ENCODE data around the gene CPLANE2.

Gene CPLANE2

DNA sequence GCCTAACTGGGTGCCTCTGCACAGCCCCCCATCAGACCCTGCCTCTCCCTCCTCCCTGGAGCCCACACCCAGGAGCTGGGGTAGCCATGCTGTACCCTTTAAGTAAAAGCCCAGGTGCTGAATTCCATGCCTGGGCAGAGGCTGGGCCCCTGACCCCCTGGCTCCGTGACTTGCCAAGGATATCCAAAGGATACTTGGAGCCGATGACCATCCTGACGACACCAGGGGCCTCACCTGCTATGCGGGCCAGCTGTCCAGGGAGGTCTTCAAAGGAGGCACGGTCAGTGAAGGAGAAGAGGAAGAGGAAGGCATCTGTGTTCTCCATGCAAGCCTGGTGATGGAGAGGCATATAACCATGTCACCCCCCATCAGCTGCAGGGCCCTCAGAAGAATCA is 4.7 kb downstream of the CPLANE2 start:
- TF ChIP-seq, protein P1, sequence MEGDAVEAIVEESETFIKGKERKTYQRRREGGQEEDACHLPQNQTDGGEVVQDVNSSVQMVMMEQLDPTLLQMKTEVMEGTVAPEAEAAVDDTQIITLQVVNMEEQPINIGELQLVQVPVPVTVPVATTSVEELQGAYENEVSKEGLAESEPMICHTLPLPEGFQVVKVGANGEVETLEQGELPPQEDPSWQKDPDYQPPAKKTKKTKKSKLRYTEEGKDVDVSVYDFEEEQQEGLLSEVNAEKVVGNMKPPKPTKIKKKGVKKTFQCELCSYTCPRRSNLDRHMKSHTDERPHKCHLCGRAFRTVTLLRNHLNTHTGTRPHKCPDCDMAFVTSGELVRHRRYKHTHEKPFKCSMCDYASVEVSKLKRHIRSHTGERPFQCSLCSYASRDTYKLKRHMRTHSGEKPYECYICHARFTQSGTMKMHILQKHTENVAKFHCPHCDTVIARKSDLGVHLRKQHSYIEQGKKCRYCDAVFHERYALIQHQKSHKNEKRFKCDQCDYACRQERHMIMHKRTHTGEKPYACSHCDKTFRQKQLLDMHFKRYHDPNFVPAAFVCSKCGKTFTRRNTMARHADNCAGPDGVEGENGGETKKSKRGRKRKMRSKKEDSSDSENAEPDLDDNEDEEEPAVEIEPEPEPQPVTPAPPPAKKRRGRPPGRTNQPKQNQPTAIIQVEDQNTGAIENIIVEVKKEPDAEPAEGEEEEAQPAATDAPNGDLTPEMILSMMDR (IDR thresholded peaks at IDR 0.05; ENCODE audit: control extremely low read depth, extremely low read depth, low read depth, missing control alignments) = no peak
- CTCF ChIA-PET = interaction anchor here (1.2 kb wide), 1 partner anchor 12 kb away, joined by 7 read pairs; no protein-coding TSS in a partner anchor
- POLR2A ChIA-PET = no interaction called here
- DNase-seq (ENCODE audit: extremely low spot score) = no peak

DNA sequence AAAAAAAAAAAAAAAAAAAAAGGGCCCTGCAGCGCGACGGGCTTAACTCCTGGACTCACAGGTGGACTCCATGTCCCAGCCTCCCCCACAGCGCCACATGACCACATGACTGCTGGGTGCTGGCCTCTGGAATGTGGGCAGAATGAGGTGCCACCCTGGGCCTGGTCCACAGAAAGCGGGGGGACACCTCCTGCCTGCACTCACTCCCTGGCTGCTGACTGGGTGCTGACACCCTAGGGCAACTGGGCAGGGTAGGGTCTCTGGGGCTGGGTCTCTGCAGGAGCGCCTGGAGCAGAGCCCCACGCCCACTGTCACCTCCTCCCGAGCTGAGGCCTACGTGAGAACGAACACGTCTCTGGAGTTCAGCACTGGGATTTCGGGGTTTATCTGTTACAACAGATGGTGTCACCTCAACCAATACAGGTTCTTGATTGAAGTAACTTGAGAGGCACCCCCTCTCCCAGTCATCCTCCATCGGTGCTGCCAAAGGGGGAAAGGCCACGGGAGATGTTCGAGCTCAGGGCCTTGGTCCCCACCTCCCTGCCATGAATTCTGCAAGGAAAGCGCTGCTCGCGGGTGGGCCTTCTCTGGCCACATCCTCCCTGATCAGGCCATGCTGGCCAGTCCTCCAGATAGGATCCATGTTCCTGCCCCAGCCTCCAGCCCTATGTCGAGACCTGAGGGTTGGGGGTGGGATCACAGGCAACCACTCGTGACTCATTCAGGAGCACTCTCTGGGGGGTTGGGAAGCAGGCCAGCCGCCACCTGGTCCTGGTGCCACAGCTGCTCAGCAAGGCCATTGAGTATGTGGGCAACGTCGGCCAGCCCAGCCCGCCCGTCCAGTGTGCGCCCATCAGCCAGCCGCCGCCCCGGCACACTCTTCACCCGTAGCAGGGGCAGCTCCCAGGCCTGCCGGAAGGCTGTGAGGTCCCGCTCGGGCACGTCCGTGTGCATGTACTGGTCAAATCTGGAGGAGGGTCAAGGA is 5.4 kb downstream of the CPLANE2 start:
- CTCF ChIA-PET = interaction anchor here (1.0 to 2.3 kb wide), 2 partner anchors 12 to 15 kb away, joined by 3 to 6 read pairs; no protein-coding TSS in a partner anchor

DNA sequence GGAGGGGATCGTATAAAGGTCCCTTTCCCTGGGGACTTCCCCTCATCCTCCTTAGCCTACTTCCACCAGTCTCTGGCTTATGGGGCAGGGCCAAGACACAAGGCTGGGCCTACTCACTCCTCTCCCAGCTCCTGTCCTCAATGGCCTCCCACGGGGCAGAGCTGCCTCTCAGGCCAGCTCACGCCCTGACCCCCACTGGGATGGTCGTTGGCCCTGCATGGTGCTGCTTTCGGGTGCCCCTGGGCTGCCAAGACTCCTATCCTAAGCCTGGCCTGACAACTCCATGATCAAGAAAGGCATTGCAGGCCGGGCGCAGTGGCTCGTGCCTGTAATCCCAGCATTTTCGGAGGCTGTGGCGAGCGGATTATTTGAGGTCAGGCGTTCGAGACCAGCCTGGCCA is 6.2 kb downstream of the CPLANE2 start:
- TF ChIP-seq, protein P1 (IDR thresholded peaks at IDR 0.05; ENCODE audit: control extremely low read depth, extremely low read depth, low read depth, missing control alignments) = no peak
- CTCF ChIA-PET = interaction anchor here (1.0 to 2.3 kb wide), 2 partner anchors 13 to 14 kb away, joined by 3 to 6 read pairs; no protein-coding TSS in a partner anchor
- POLR2A ChIA-PET = no interaction called here
- no peak for DNase-seq (ENCODE audit: extremely low spot score)

More for the DNA sequence above, 5.4 kb downstream of the CPLANE2 start:
- POLR2A ChIA-PET = no interaction called here
- DNase-seq (ENCODE audit: extremely low spot score) = no peak
- TF ChIP-seq, protein P1 (IDR thresholded peaks at IDR 0.05; ENCODE audit: control extremely low read depth, extremely low read depth, low read depth, missing control alignments) = no peak

DNA sequence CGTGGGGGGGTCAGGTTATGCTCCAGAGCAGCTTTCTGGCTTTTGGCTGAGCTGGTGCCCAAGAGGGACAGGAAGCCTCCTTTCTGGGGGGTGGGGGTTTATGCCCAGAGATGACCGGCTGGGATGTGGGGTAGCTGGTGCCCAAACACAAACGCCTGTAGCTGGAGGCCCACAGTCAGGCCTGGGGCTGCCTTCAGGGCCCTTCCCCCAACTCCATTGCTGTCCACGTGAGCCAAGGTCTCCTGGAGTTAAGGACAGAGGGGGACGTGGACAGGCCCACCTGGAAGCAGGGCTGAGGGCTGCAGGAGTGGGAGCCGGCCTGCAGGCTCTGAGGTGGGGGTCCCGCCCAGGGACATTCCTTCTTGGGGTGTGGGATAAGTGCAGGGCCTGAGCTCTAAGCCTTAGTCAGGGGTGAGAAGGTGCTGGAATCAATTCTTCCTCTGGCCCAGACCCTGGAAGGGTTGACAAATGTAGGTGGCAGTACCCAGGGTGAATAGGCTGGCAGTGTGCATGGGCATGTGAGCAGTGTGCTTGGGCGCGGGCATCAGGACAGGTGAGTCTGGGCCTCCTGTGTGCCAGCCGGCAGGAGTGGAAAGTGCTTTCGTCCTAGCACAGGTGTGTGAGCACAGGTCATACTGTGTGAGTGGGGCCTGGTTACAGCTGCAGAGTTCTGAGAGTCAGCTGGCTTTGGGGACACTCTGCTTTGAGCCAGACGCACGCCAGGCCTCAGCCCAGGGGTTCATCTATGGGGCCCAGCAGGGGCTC is 6.8 kb downstream of the CPLANE2 start:
- POLR2A ChIA-PET = interaction anchor here (0.5 kb wide), 1 partner anchor 386 kb away, joined by 6 read pairs; no protein-coding TSS in a partner anchor
- CTCF ChIA-PET = interaction anchor here (1.0 to 2.3 kb wide), 3 partner anchors 13 to 151 kb away, joined by 3 to 6 read pairs (median 3); no protein-coding TSS in a partner anchor
- DNase-seq (ENCODE audit: extremely low spot score) = no peak
- TF ChIP-seq, protein P1 (IDR thresholded peaks at IDR 0.05; ENCODE audit: control extremely low read depth, extremely low read depth, low read depth, missing control alignments) = no peak

DNA sequence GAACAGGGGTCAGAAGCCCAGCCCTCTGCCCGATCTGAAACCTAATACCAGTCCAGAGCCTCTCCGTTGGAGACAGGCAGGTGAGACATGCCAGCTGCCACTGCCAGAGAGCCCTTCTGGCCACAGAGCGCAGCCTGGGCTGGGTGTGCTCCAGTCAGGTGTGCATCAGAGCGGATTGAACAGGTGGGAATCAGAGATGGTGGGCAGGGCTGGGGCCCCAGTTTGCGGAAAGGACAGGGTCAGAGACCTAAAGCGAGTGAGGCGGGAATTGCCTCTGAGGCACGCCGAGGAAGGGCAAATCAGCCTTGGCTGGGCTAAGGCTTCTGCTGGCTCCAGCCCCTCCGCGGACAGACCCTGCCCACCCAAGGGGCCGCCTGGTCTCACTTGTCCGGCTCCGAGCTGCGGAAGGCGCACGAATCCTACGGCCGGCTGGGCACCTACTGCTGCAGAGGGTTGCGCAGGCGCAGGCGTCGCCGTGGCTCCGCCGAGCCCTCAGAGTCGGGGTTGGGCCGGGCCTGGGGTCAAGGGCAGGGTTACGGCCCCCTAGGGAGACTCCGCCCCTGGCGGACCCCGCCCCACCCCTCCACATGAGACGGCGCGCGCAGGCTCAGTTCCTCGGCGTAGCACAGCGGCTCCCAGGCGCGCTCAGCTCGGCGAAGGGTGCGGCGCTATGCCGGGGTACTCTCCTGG is 10.3 kb downstream of the CPLANE2 start:
- CTCF ChIA-PET = no interaction called here
- DNase-seq (ENCODE audit: extremely low spot score) = no peak
- TF ChIP-seq, protein P1 (IDR thresholded peaks at IDR 0.05; ENCODE audit: control extremely low read depth, extremely low read depth, low read depth, missing control alignments) = no peak
- POLR2A ChIA-PET = interaction anchor here (0.6 kb wide), 1 partner anchor 146 kb away, joined by 5 read pairs; no protein-coding TSS in a partner anchor

DNA sequence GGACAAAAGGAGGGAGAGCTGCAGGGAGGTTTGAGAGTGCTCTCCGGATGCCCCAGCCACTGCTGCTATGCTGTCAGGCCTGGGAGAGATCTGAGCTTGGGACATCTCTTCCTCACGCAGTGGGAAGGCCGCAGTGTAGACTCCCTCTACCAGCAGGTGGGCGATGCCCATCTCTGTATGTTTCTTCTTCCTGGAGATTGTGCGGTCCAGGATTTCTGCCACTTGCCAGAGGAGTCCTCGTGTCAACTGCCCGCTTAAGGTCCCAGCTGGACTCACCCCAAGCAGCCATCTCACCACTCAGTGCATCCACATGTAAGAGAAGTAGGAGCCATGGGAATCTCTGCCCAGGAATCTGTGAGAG is 10.9 kb downstream of the CPLANE2 start:
- TF ChIP-seq, protein P1 (IDR thresholded peaks at IDR 0.05; ENCODE audit: control extremely low read depth, extremely low read depth, low read depth, missing control alignments) = no peak
- DNase-seq (ENCODE audit: extremely low spot score) = no peak
- ChIA-PET CTCF (no interaction called here), POLR2A (interaction anchor here (0.6 kb wide), 1 partner anchor 147 kb away, joined by 5 read pairs; no protein-coding TSS in a partner anchor)

Measured in GM10248 (cell line).